HL-60 (cell line): Measurements from ENCODE around the gene KIF26A.

Experiments
- CTCF ChIP-seq: IDR thresholded peaks from one replicate; pipeline ENCODE4 v1.5.1; 2011; ENCODE audit warnings: low read length, control low read depth, inconsistent platforms; ENCODE audit not compliant: insufficient read depth
- POLR2AphosphoS5 ChIP-seq: IDR thresholded peaks from 2 replicates; pipeline ENCODE4 v1.6.1; 2012; ENCODE audit warnings: low read depth
- TF ChIP-seq, protein P1 (sequence below): IDR thresholded peaks from 2 replicates; pipeline ENCODE4 v1.6.1; 2012; ENCODE audit warnings: low read depth; ENCODE audit not compliant: insufficient replicate concordance

DNA sequence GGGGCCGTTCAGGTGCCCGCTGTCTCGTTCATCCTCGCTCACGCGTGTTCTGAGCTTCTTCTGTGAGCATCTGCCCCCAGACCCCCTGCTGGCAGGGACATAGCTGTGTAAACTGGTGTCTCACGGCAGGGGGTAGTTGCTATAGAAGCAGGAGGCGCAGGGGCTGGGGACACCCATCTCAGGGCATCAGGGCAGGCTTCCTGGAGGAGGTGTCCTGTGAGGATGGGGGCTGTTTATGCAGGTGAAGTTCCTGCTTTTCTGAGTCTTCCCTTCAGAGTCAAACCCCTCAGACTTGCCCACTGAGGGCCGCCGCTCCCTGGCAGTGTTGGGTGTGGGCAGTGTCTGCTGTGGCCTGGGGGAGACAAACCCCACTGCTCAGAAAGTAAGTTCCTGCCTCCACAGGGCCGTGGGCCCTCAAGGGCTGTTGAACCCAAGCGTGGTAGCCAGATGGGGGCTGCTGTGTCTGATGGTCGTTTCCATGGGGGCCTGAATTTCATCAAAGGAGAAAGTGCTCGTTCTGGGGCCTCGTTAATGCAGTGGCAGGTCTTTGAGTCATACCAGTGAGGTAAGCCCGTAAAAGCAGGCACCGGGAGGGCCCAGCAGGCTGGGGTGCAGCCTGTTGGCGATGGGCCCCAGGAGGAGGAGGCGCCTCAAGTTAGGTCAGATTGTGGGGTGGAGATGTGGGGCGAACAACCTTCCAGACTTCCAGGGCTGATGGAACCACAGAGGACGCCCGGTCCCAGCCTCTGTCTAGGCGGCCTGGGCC is 23.4 kb downstream of the KIF26A start:
- TF ChIP-seq, protein P1, sequence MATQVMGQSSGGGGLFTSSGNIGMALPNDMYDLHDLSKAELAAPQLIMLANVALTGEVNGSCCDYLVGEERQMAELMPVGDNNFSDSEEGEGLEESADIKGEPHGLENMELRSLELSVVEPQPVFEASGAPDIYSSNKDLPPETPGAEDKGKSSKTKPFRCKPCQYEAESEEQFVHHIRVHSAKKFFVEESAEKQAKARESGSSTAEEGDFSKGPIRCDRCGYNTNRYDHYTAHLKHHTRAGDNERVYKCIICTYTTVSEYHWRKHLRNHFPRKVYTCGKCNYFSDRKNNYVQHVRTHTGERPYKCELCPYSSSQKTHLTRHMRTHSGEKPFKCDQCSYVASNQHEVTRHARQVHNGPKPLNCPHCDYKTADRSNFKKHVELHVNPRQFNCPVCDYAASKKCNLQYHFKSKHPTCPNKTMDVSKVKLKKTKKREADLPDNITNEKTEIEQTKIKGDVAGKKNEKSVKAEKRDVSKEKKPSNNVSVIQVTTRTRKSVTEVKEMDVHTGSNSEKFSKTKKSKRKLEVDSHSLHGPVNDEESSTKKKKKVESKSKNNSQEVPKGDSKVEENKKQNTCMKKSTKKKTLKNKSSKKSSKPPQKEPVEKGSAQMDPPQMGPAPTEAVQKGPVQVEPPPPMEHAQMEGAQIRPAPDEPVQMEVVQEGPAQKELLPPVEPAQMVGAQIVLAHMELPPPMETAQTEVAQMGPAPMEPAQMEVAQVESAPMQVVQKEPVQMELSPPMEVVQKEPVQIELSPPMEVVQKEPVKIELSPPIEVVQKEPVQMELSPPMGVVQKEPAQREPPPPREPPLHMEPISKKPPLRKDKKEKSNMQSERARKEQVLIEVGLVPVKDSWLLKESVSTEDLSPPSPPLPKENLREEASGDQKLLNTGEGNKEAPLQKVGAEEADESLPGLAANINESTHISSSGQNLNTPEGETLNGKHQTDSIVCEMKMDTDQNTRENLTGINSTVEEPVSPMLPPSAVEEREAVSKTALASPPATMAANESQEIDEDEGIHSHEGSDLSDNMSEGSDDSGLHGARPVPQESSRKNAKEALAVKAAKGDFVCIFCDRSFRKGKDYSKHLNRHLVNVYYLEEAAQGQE = no peak
- TF ChIP-seq CTCF (no peak), POLR2AphosphoS5 (no peak)
